ENCODE data around the gene GID4. TPM values are rescaled to one million over a fixed set of nuclear protein-coding genes. Genes with fewer than 3 reads are reported as not detected.

Gene GID4
- total and polyA plus RNA-seq, 2 of the 13 experiments (the other 11 are each of a cell fraction or from before 2014, with no cell fraction given) = 4.3 to 6.1 TPM

DNA sequence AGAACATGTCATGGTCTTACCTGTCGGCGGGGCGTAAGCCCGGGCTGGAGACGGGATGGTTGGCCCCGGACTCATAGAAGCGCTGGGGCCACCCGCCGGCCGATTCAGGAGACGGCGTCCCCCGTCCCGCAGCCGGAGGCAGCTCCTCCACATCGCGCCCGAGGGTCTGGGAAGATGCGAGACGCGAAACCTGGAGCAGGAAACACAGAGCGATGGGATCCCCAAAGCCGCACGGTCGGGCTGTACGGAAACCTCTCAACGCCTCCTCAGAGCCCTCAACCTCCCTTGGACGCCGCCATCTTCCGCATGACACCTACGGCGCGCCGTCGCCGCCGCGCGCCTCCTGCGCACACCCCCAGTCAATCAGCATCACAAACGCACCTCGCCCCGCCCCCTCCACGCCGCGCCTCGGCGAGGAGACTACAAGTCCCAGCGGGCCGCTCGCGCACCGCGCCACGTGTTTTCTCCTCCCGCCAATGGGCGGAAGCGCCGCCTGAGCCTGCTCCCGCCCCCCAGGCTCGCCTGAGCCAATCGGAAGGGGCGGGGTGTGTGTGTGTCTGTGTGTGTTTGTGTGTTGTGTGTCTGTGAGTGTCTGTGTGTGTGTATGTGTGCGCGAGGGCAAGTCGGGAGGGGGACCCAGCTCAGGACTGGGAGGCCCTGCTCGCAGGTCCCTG is at the start of gene GID4, which contains the start of gene ATPAF2 (continued):
- TF ChIP-seq ZUFSP (CRISPR knock-in tag; IDR thresholded peaks at IDR 0.05; ENCODE audit: borderline replicate concordance) (no peak), JARID2 (CRISPR knock-in tag; IDR thresholded peaks at IDR 0.05; ENCODE audit: insufficient replicate concordance) (no peak), GLI4 (CRISPR knock-in tag; IDR thresholded peaks at IDR 0.05; ENCODE audit: borderline replicate concordance) (no peak), ZNF570 (CRISPR knock-in tag; IDR thresholded peaks at IDR 0.05; ENCODE audit: borderline replicate concordance) (no peak), ZNF205 (CRISPR knock-in tag; IDR thresholded peaks at IDR 0.05) (0 out of 2 replicates have a peak, but pooled peaks have one; percentile 34), FOXO1 (CRISPR knock-in tag; IDR thresholded peaks at IDR 0.05) (no peak), AGO1 (IDR thresholded peaks at IDR 0.05; ENCODE audit: low read depth, low read length, poor library complexity, severe bottlenecking) (peak; percentile 49), ZNF253 (CRISPR knock-in tag; IDR thresholded peaks at IDR 0.05; ENCODE audit: borderline replicate concordance) (no peak), FOSL1 (CRISPR knock-in tag; IDR thresholded peaks at IDR 0.05; ENCODE audit: borderline replicate concordance) (no peak), RNF2 (conservative IDR thresholded peaks at IDR 0.05; ENCODE audit: low read depth) (0 out of 2 replicates have a peak, but pooled peaks have one; percentile 45), ZNF598 (CRISPR knock-in tag; IDR thresholded peaks at IDR 0.05; ENCODE audit: borderline replicate concordance) (no peak), POGK (CRISPR knock-in tag; conservative IDR thresholded peaks at IDR 0.05) (peak; percentile 90; the same call in 1 of the 2 replicates), ZNF451 (CRISPR knock-in tag; IDR thresholded peaks at IDR 0.05) (peak; percentile 65; the same call in 1 of the 2 replicates), ZNF446 (CRISPR knock-in tag; IDR thresholded peaks at IDR 0.05) (no peak), PLRG1 (conservative IDR thresholded peaks at IDR 0.05) (no peak)
- TF ChIP-seq, protein P1, sequence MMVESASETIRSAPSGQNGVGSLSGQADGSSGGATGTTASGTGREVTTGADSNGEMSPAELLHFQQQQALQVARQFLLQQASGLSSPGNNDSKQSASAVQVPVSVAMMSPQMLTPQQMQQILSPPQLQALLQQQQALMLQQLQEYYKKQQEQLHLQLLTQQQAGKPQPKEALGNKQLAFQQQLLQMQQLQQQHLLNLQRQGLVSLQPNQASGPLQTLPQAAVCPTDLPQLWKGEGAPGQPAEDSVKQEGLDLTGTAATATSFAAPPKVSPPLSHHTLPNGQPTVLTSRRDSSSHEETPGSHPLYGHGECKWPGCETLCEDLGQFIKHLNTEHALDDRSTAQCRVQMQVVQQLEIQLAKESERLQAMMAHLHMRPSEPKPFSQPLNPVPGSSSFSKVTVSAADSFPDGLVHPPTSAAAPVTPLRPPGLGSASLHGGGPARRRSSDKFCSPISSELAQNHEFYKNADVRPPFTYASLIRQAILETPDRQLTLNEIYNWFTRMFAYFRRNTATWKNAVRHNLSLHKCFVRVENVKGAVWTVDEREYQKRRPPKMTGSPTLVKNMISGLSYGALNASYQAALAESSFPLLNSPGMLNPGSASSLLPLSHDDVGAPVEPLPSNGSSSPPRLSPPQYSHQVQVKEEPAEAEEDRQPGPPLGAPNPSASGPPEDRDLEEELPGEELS (CRISPR knock-in tag; IDR thresholded peaks at IDR 0.05) = peak; percentile 71

All from HepG2 (cell line).